Neuronal stem cell (in vitro differentiated cells): Measurements from ENCODE around the gene IBTK.
"Not testable (repeated sequence)": the region's sequence is repeated elsewhere in the genome, so short reads cannot be mapped to it uniquely, and the experiment has no call there.

ENCODE experiments used
- DNase-seq: peaks from one replicate; pipeline ENCODE4 v3.0.0-alpha.2; 2013; ENCODE audit warnings: low spot score
- H2AFZ ChIP-seq: one replicate; pipeline ENCODE4 v1.6.1; 2013; ENCODE audit warnings: mild to moderate bottlenecking, low read length, inconsistent platforms
- H2AK5ac ChIP-seq: 2 replicates; pipeline ENCODE4 v1.6.1; 2013; ENCODE audit warnings: low read depth, mild to moderate bottlenecking, inconsistent platforms, low read length, moderate library complexity, mixed read lengths
- H2BK120ac ChIP-seq: 2 replicates; pipeline ENCODE4 v1.6.1; 2013; ENCODE audit warnings: low read depth, mild to moderate bottlenecking, inconsistent platforms, low read length, moderate library complexity, mixed read lengths
- H2BK12ac ChIP-seq: one replicate; pipeline ENCODE4 v1.6.1; 2013; ENCODE audit warnings: low read length, inconsistent platforms
- H2BK15ac ChIP-seq: 2 replicates; pipeline ENCODE4 v1.6.1; 2013; ENCODE audit warnings: mild to moderate bottlenecking, low read length, inconsistent platforms, mixed read lengths
- H2BK5ac ChIP-seq: one replicate; pipeline ENCODE4 v1.6.1; 2013; ENCODE audit warnings: inconsistent platforms, mild to moderate bottlenecking, low read length, moderate library complexity
- H3K14ac ChIP-seq: one replicate; pipeline ENCODE4 v1.6.1; 2013; ENCODE audit warnings: low read length, inconsistent platforms
- H3K18ac ChIP-seq: 2 replicates; pipeline ENCODE4 v1.6.1; 2013; ENCODE audit warnings: low read length, inconsistent platforms
- H3K23ac ChIP-seq: 2 replicates; pipeline ENCODE4 v1.6.1; 2013; ENCODE audit warnings: low read depth, mild to moderate bottlenecking, mixed read lengths, low read length, inconsistent platforms; ENCODE audit not compliant: poor library complexity
- H3K27ac ChIP-seq: replicated peaks from 3 replicates; pipeline ENCODE4 v1.5.1; 2013; ENCODE audit warnings: low read length, inconsistent platforms
- H3K27me3 ChIP-seq, 3 experiments: 2 replicates each; pipeline ENCODE4 v1.6.1; 2013; ENCODE audit warnings: low read length in 3 of 3, mild to moderate bottlenecking in 2 of 3, inconsistent platforms in 1 of 3, low read depth in 1 of 3, mixed read lengths in 1 of 3, moderate library complexity in 1 of 3; ENCODE audit not compliant: control insufficient read depth in 3 of 3, insufficient read depth in 3 of 3
- H3K36me3 ChIP-seq, 2 donors: replicated peaks in 1 of 2; 2 replicates each; pipeline ENCODE4 v1.6.1; 2013; ENCODE audit warnings: low read length in 2 of 2; ENCODE audit not compliant: control insufficient read depth in 2 of 2, insufficient read depth in 2 of 2
- H3K4ac ChIP-seq: 2 replicates; pipeline ENCODE4 v1.6.1; 2013; ENCODE audit warnings: inconsistent platforms, mild to moderate bottlenecking, low read length, moderate library complexity
- H3K4me1 ChIP-seq, 2 donors: 1 replicate in 1 of 2; 2 replicates in 1 of 2; pipeline ENCODE4 v1.6.1; 2013; ENCODE audit warnings: low read length in 2 of 2, low read depth in 1 of 2; ENCODE audit not compliant: control insufficient read depth in 2 of 2, insufficient read depth in 1 of 2
- H3K4me2 ChIP-seq: one replicate; pipeline ENCODE4 v1.6.1; 2013; ENCODE audit warnings: mild to moderate bottlenecking, low read length, inconsistent platforms; ENCODE audit not compliant: insufficient read depth, poor library complexity, severe bottlenecking
- H3K4me3 ChIP-seq, 2 donors: 2 replicates each; pipeline ENCODE4 v1.5.1; 2013; ENCODE audit warnings: low read length in 2 of 2, mild to moderate bottlenecking in 2 of 2, inconsistent platforms in 1 of 2, moderate library complexity in 1 of 2
- H3K79me1 ChIP-seq: one replicate; pipeline ENCODE4 v1.6.1; 2013; ENCODE audit warnings: low read depth, mild to moderate bottlenecking, inconsistent platforms, low read length, moderate library complexity
- H3K9ac ChIP-seq: one replicate; pipeline ENCODE4 v1.6.1; 2013; ENCODE audit warnings: mild to moderate bottlenecking, low read depth, low read length, inconsistent platforms; ENCODE audit not compliant: poor library complexity
- H3K9me3 ChIP-seq, 2 donors: replicated peaks in 1 of 2; 2 replicates each; pipeline versions ENCODE3 to v1.6.1; 2013; ENCODE audit warnings: low read length in 2 of 2, mild to moderate bottlenecking in 2 of 2, inconsistent platforms in 1 of 2, low read depth in 1 of 2, mixed read lengths in 1 of 2, moderate library complexity in 1 of 2; ENCODE audit not compliant: control insufficient read depth in 2 of 2, insufficient read depth in 1 of 2
- H4K8ac ChIP-seq: one replicate; pipeline ENCODE4 v1.6.1; 2013; ENCODE audit warnings: low read depth, mild to moderate bottlenecking, inconsistent platforms, low read length, moderate library complexity
- H4K91ac ChIP-seq: one replicate; pipeline ENCODE4 v1.6.1; 2013; ENCODE audit warnings: low read length, low read depth, mild to moderate bottlenecking, inconsistent platforms; ENCODE audit not compliant: poor library complexity
- WGBS, 2 donors: extraction: QIAGEN DNeasy Blood & Tissue Kit; methylation state at CpG; one replicate each; pipeline ENCODE4 v1.1.7; 2013; ENCODE audit warnings: missing lambda C conversion rate in 2 of 2, mixed read lengths in 1 of 2; ENCODE audit not compliant: insufficient read length in 2 of 2, insufficient replicate concordance in 1 of 2; ENCODE audit errors: extremely low coverage in 2 of 2; 5-methylcytosine and 5-hydroxymethylcytosine counted together

The IBTK gene

DNA sequence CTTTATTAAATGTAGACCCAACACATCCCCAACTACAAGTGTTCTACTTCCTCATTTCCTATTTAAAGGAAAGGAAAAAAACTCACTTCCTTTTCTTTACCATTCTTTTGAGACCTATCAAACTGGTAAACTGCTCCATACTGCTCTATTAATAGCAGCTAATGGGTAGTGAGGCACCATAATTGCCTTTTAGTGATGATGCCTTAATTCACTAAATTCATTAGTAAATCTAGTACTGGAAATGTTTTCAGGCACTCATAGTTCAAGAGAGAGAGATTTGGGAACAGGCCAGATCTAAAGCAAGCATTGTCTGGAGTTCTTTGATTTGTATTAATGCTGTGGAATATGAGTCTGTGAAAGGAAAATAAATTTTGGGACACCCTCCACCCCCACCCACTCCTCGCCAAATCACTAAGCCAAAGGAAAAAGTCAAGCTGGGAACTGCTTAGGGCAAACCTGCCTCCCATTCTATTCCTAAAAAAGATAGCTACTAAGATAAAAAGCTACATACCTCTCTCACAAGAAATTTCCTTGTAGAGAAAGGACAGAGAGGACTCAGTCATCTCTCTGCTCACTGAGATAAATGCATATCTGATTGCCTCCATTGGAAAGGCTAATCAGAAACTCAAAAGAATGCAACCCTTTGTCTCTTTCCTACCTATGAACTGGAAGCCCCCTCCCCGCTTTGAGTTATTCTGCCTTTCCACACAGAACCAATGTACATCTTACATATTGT lies 13.6 kb upstream of the IBTK start:
- H3K4me2 ChIP-seq = no peak overlapping the region

DNA sequence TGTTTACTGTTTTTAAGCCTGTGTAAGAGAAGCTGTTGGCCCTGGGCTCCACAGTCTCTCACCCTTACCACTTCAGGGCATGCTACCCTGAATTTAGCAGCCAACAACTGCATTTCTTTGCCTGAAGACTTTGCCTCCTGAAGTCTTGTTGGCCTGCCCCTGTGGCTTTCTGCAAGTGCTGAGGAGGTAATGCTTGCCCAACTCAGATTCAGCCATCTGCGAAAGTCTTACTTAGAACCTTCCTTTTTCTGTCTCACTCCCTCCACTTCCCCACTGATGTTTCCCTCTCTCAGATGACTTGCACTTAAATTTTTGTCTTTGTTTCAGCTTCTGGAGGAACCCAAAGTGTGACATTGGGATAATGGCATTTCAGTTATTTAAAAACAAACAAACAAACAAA lies 11.8 kb upstream of the IBTK start:
- Histone ChIP-seq H3K4ac (no peak overlapping the region), H3K9me3 (peaks cover 0 to 2% of the 10 kb centered on the region in 2 donors), H3K23ac (no peak overlapping the region), H2BK5ac (no peak overlapping the region), H2BK15ac (no peak overlapping the region), H2AFZ (no peak overlapping the region), H2AK5ac (no peak overlapping the region), H4K91ac (no peak overlapping the region), H2BK12ac (no peak overlapping the region), H3K36me3 (no peaks in the 10 kb centered on the region), H3K4me1 (peaks cover 0 to 3% of the 10 kb centered on the region in 2 donors), H3K27me3 (no peaks in the 10 kb centered on the region), H4K8ac (no peak overlapping the region), H3K4me3 (no peak overlapping the region), H2BK120ac (no peak overlapping the region), H3K9ac (no peak overlapping the region), H3K4me2 (no peak overlapping the region), H3K79me1 (no peaks in the 10 kb centered on the region), H3K14ac (no peak overlapping the region), H3K18ac (no peak overlapping the region), H3K27ac (no peak overlapping the region)
- no peak for DNase-seq
- no CpG with 5 or more reads among the region's 1 CpG for WGBS, 2 donors

More for the DNA sequence above, 13.6 kb upstream of the IBTK start:
- Histone ChIP-seq H3K4me3 (no peak overlapping the region), H3K4me1 (peaks cover 0 to 1% of the 10 kb centered on the region in 2 donors), H2AFZ (no peak overlapping the region), H2BK15ac (no peak overlapping the region), H2BK120ac (no peak overlapping the region), H3K36me3 (no peaks in the 10 kb centered on the region), H3K9ac (no peak overlapping the region), H3K18ac (no peak overlapping the region), H3K79me1 (no peaks in the 10 kb centered on the region), H3K27ac (no peak overlapping the region), H3K4ac (no peak overlapping the region), H2BK12ac (no peak overlapping the region), H2BK5ac (no peak overlapping the region), H3K23ac (no peak overlapping the region), H2AK5ac (no peak overlapping the region), H3K27me3 (no peaks in the 10 kb centered on the region), H4K8ac (no peak overlapping the region), H4K91ac (no peak overlapping the region), H3K9me3 (peaks cover 0 to 2% of the 10 kb centered on the region in 2 donors), H3K14ac (no peak overlapping the region)
- no CpG with 5 or more reads among the region's 2 CpGs for WGBS, 2 donors
- DNase-seq = no peak

DNA sequence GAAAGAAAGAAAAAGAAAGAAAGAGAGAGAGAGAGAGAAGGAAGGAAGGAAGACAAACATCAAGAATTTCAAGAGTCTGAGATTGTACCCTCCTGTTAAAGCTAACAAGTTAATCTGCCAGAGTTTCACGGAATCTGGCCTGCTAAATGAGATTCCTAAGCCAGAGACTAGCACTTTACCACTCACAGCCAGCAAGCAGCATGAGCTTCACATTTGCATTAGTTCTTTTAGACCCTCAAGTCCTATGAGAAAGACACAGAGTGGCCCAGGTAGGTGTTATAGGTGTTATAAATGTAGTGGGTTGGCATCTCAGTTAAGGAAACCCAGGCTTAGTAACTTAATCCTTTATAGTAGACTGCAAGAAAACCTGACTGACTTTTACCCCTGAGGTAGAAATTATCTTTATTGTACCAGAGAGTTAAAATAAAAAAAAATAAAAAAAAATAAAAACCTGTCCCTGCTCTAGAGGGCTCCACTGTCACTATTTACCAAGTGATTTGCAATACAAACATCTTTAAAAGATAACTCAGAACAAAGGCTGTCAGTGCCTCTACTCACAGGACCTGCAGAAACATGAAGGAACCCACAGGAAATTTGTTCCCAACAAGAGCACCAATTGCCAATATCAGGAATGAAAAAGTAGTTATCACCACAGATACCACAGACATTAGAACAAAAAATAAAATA lies 9.7 kb upstream of the IBTK start:
- Histone ChIP-seq H2BK12ac (no peak overlapping the region), H3K4ac (no peak overlapping the region), H4K8ac (no peak overlapping the region), H3K36me3 (no peaks in the 10 kb centered on the region), H4K91ac (no peak overlapping the region), H2BK5ac (no peak overlapping the region), H3K9ac (no peak overlapping the region), H3K4me1 (peaks cover 0 to 3% of the 10 kb centered on the region in 2 donors), H3K4me2 (no peak overlapping the region), H3K14ac (no peak overlapping the region), H3K23ac (no peak overlapping the region), H3K4me3 (no peak overlapping the region), H2BK15ac (no peak overlapping the region), H2BK120ac (no peak overlapping the region), H3K27me3 (no peaks in the 10 kb centered on the region), H2AK5ac (no peak overlapping the region), H3K18ac (no peak overlapping the region), H3K9me3 (peaks cover 0 to 2% of the 10 kb centered on the region in 2 donors), H3K79me1 (no peaks in the 10 kb centered on the region), H2AFZ (no peak overlapping the region), H3K27ac (no peak overlapping the region)
- no peak for DNase-seq
- no CpG with 5 or more reads among the region's 1 CpG for WGBS, 2 donors

DNA sequence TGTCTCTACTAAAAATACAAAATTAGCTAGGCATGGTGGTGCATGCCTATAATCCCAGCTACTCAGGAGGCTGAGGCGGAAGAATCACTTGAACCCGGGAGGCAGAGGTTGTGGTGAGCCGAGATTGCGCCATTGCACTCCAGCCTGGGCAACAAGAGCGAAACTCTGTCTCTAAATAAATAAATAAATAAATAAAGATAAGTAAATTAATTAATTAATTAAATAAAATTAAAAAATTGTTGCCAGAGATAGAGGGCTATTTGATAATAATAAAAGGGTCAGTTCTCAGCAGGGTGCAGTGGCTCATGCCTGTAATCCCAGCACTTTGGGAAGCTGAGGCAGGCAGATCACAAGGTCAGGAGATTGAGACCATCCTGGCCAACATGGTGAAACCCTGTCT lies 7.2 kb upstream of the IBTK start:
- H2BK15ac ChIP-seq, H3K9me3 ChIP-seq, H2BK12ac ChIP-seq, H2AFZ ChIP-seq, H3K4me3 ChIP-seq, H2BK120ac ChIP-seq, H3K36me3 ChIP-seq, H3K27me3 ChIP-seq, H3K79me1 ChIP-seq, DNase-seq, H3K18ac ChIP-seq, H3K14ac ChIP-seq, H4K91ac ChIP-seq, H3K4me2 ChIP-seq, H4K8ac ChIP-seq, H3K4ac ChIP-seq, H3K4me1 ChIP-seq, H2AK5ac ChIP-seq, H2BK5ac ChIP-seq, H3K23ac ChIP-seq, H3K27ac ChIP-seq, H3K9ac ChIP-seq: not testable (repeated sequence)
- no CpG with 5 or more reads among the region's 5 CpGs for WGBS, 2 donors
